Osteocyte (in vitro differentiated cells): ENCODE results near the gene BIRC7. TPM values are rescaled to one million over a fixed set of nuclear protein-coding genes. Genes with fewer than 3 reads are reported as not detected.

Source experiments
- DNase-seq: peaks from one replicate; pipeline ENCODE4 v3.0.0; 2021; ENCODE audit warnings: mixed read lengths; ENCODE audit not compliant: unreplicated experiment; ENCODE audit errors: extremely low spot score
- H3K27ac Mint-ChIP-seq: one replicate; pipeline ENCODE4 v1.8.0; 2021; ENCODE audit warnings: mild to moderate bottlenecking, mixed read lengths; ENCODE audit not compliant: unreplicated experiment
- H3K27me3 Mint-ChIP-seq: one replicate; pipeline ENCODE4 v1.8.0; 2021; ENCODE audit warnings: mixed read lengths; ENCODE audit not compliant: unreplicated experiment
- H3K36me3 Mint-ChIP-seq: one replicate; pipeline ENCODE4 v1.8.0; 2021; ENCODE audit warnings: mixed read lengths; ENCODE audit not compliant: unreplicated experiment
- H3K4me1 Mint-ChIP-seq: one replicate; pipeline ENCODE4 v1.8.0; 2021; ENCODE audit warnings: mixed read lengths; ENCODE audit not compliant: unreplicated experiment
- H3K4me3 Mint-ChIP-seq: one replicate; pipeline ENCODE4 v1.8.0; 2021; ENCODE audit warnings: mild to moderate bottlenecking, moderate library complexity, mixed read lengths; ENCODE audit not compliant: unreplicated experiment
- H3K9me3 Mint-ChIP-seq: one replicate; pipeline ENCODE4 v1.8.0; 2021; ENCODE audit warnings: mixed read lengths; ENCODE audit not compliant: unreplicated experiment
- CTCF ChIP-seq: fragments of 200-600 bp; sonication (generic); IDR thresholded peaks from 2 replicates; pipeline ENCODE4 v1.5.0; 2021; ENCODE audit warnings: antibody characterized with exemption, mild to moderate bottlenecking, moderate library complexity
- total RNA-seq: library from RNA; stranded (reverse); gene quantifications from 2 replicates; pipeline ENCODE4 v1.2.1, GENCODE V29; 2021

Gene BIRC7
- total RNA-seq, 1 donor from 2014 or later: not detected

- Mint-ChIP-seq H3K27me3 (peaks cover 40% of the 10 kb centered on the region), H3K9me3 (no peaks in the 10 kb centered on the region), H3K4me3 (no peak overlapping the region), H3K27ac (no peak overlapping the region), H3K36me3 (no peaks in the 10 kb centered on the region), H3K4me1 (peaks cover 4% of the 10 kb centered on the region)
- no peak for TF ChIP-seq CTCF
- DNase-seq: no peak
Observed at GRCh38 chr20:63261060-63261794, 25.5 kb downstream of the BIRC7 start.

DNA sequence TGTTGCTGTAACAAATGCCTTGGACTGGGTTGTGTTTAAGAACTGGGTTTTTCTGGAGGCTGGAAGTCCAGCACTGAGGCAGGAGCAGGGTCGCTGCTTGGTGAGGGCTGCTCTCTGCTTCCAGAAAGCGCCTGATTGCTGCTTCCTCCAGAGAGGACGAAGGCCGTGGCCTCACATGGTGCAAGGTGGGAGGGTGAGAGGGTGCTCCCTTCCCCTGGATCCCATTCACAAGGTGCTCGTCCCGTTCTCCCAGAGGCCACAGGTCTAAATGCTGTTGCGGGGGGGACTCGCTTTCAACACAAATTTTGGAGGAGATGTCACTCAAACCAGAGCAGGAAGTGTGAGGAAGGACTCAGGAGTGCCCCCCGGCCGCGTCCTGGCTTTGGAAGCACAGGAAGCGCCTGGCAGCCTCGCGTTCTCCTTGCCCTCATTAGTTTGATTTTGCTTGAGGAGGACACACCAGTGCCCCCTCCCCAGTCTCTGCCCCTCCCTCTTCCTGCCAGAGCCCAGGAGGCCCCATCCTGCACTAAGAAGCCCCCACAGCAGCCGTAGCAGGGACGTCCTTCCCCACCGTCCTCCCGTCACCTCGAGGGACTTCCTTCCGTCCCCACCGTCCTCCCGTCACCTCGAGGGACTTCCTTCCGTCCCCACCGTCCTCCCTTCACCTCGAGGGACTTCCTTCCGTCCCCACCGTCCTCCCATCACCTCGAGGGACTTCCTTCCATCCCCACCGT, 26.3 kb downstream of the BIRC7 start:
- no peak for DNase-seq
- H3K36me3 Mint-ChIP-seq: no peaks in the 10 kb centered on the region
- H3K27me3 Mint-ChIP-seq: peaks cover 33% of the 10 kb centered on the region
- no peak overlapping the region for H3K27ac Mint-ChIP-seq
- no peak overlapping the region for H3K4me3 Mint-ChIP-seq
- H3K9me3 Mint-ChIP-seq: no peaks in the 10 kb centered on the region
- TF ChIP-seq CTCF: no peak
- H3K4me1 Mint-ChIP-seq: peaks cover 4% of the 10 kb centered on the region

DNA sequence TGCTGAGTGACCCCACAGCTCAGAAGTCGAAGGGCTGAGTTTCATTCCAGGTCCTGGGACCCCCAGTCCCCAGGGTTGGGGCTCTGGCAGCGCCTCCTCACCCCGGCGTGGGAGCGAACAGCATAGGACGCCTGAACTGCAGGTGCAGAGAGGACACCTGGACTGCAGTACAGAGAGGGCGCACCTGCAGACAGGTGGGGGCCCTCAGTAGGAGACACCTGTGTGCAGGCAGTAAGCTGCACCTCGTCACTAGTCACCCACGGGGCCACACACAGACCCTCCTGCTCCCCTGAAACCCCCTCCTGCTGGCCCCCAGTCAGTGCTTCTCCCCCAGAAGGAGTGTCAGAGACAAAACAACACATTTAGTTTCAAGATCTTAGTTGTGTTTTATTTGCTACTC, 27.1 kb downstream of the BIRC7 start:
- H3K27me3 Mint-ChIP-seq: peaks cover 24% of the 10 kb centered on the region
- H3K9me3 Mint-ChIP-seq: no peaks in the 10 kb centered on the region
- H3K27ac Mint-ChIP-seq: no peak overlapping the region
- no peaks in the 10 kb centered on the region for H3K36me3 Mint-ChIP-seq
- no peak for TF ChIP-seq CTCF
- no peak for DNase-seq
- no peak overlapping the region for H3K4me3 Mint-ChIP-seq
- peaks cover 4% of the 10 kb centered on the region for H3K4me1 Mint-ChIP-seq

DNA sequence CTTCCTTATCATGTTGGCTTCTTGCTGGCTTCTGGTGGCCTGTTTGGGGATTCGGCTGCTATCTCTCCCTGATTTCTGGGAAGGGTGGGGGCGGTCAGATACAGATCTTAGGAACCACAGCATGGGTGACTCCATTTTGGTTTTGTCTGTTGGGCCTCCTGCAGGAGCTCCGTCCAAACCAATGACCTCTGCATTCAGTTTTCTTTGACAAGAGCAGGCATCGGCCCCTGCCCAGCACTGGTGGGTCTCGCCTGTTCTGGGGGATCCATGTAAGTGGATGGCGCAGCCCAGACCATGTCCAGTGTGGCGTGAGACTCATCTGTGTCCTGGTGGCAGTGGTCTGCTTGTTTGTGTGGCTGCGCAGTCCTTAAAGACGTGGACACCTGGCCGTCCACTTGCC, 28.3 kb downstream of the BIRC7 start:
- DNase-seq: no peak
- Mint-ChIP-seq H3K4me3 (no peak overlapping the region), H3K9me3 (no peaks in the 10 kb centered on the region), H3K27ac (no peak overlapping the region), H3K36me3 (no peaks in the 10 kb centered on the region), H3K4me1 (peaks cover 4% of the 10 kb centered on the region), H3K27me3 (peaks cover 23% of the 10 kb centered on the region)
- TF ChIP-seq CTCF: no peak

- H3K27ac Mint-ChIP-seq: no peak overlapping the region
Observed at GRCh38 chr20:63264519-63264918, 28.8 kb downstream of the BIRC7 start.

More at GRCh38 chr20:63264519-63264918, 28.8 kb downstream of the BIRC7 start:
- DNase-seq: no peak
- Mint-ChIP-seq H3K36me3 (no peaks in the 10 kb centered on the region), H3K9me3 (no peaks in the 10 kb centered on the region), H3K4me3 (no peak overlapping the region), H3K27me3 (peaks cover 19% of the 10 kb centered on the region), H3K4me1 (peaks cover 4% of the 10 kb centered on the region)
- TF ChIP-seq CTCF: no peak
